NCI-H1694 treated with DMSO at 0.1 percent for 48 hours (cell line): ENCODE results near the gene SGK2.

Experiments
- DNase-seq: peaks from one replicate; lab custom pipeline; 2025; lab: John Stamatoyannopoulos, UW

The SGK2 gene

GRCh38 chr20:43536041-43536816 is 22.6 kb upstream of the SGK2 start:
- DNase-seq = no peak

GRCh38 chr20:43536817-43537440 is 21.9 kb upstream of the SGK2 start:
- DNase-seq = no peak

DNA sequence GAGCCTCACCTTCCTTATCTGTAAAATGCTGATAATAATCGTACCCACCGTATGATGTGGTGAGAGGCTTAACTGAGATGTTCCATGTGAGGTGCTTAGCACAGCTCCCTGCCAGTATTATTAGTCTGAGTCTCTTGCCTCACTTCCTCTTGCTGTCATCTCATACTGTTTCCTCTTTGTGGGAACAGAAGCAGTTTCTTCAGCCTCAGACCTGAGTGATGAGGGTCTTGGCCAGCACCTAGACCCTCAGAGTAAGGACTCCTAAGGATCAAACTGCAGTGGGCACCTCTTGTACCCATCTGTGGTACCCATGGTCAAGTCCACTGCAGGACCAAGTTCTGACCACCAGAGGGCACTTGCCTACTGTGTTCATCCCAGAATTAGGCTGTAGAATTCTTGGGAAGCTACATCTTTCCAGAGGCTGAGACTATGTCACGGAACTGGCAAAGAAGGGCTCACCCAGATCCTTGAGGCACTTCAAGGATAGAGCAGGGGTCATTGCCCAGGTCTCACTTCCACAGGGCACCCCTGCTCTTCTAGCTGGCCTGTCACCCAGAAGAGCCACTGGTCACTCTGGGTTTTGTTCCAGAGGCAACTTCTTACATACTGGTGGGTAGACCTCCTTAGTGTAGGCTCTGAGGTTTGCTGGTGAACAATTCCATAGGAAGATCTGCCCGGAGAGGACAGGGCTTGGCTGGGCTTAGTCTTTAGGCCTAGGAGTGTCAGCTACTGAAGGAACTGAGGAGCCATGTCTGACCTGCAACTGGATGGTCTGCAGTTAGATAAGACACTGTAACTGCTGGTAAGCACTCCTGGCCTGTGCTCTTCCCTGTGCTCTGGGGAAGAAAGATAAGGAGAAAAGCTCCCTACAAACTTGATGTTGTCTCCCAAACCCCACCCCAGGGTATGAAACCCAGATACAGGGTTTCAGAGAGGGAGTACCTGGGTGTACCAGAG is 20.6 kb upstream of the SGK2 start:
- no peak for DNase-seq

DNA sequence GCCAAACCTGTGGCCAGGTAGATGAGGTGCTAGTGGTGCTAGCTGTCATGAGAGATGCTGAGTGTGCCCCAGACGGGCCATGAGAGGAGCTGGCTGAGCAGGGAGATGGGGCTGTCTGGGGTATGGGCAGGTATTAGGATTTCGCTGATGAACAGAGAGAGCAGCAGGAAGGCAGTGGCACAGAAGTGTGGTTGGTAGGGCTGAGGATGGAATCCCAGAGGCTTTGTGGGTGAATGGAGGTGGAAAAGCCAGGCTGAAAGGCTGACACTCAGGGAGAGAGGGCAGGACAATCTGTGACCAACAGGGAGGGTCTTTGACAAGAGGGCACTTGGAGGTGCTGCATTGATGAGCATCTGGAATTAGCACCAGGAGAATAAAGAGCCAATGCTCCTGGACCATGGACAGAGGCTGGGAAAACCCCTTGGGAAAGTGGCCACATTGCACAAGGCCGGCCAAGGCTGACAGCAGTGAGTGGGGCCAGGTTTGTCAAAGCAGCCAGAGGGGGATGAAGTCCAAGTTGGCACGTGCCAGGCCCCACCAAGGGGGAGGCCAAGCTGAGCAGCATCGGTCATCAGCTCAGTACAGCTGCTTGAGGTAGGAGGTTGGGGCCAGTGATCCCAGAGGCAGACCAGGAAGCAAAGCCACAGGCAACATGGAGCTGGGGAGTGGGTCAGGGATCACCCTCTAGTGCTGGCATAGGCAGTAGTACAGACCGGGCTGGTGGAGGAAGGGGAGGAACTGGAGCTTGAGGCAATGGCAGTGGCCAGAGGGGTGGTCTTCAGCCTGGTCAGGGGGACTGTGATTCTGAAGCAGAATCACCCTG is 19.7 kb upstream of the SGK2 start:
- DNase-seq = no peak

GRCh38 chr20:43539975-43540672 is 18.7 kb upstream of the SGK2 start:
- no peak for DNase-seq

DNA sequence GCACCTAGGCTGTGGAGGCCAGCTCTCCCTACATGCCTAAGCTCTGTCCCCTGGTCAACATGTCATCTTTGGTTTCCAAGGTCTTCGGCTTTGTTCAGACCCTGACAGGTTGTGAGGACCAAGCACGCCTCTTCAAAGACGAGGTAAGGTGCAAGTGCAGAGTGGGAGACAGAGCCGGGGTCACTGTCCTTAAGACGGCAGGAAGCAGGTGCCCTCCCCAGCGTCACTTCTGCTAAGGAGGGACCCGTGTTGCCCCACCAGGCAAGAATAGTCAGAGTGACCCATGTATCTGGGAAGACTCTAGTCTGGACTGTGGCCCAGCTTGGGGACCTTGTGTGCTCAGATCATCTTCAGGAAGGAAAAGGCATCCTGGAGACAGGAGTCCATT is 18.2 kb upstream of the SGK2 start:
- no peak for DNase-seq

- no peak for DNase-seq
These were observed 17.6 kb upstream of the SGK2 start for GRCh38 chr20:43541214-43541613.

DNA sequence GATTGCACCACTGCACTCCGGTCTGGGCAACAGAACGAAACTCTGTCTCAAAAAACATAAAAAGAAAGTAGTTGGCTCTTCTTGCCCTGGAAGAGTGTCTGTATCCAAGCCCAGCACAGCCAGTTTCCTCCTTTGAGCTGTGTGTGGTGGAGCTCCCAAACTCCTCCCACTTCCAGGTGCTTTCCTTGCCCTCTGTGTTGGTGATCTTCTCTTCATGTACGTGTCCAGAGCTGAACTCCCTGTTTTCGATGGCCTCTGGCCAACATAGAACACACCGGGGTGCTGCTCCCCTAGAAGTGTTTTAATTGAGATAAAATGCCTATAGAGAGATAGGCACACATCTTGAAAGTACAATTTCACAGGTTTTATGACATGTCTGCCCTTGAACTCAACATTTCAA is 16.7 kb upstream of the SGK2 start:
- no peak for DNase-seq

GRCh38 chr20:43542674-43543073 is 16.2 kb upstream of the SGK2 start:
- DNase-seq = no peak

- DNase-seq = no peak
These were observed 15.7 kb upstream of the SGK2 start for GRCh38 chr20:43543138-43543537.

GRCh38 chr20:43544501-43544900 is 14.3 kb upstream of the SGK2 start:
- DNase-seq = no peak

GRCh38 chr20:43545837-43546578 is 12.8 kb upstream of the SGK2 start:
- DNase-seq = no peak

- no peak for DNase-seq
These were observed 10.4 kb upstream of the SGK2 start for GRCh38 chr20:43548273-43548880.

- DNase-seq = no peak
These were observed 9.3 kb upstream of the SGK2 start for GRCh38 chr20:43549416-43550065.

DNA sequence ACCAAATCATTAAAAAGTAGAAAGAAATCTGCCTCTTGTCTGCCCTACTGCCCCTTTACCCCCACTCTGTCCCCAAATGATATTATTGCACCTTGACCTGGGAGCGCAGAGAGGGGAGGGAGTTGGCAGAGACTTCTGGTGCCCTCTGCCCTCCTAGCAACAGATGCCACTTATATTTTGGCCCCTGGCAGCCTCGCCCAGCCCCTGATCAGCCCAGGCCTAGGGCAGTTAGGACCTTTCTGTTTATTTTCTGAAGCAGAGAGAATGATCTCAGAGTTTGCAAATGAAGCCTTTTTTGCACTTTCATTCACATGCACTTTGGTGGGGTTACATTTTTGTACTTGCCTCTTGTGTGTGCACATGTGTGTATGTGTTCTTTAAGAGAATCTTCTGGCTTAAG is 8.4 kb upstream of the SGK2 start:
- DNase-seq = no peak

DNA sequence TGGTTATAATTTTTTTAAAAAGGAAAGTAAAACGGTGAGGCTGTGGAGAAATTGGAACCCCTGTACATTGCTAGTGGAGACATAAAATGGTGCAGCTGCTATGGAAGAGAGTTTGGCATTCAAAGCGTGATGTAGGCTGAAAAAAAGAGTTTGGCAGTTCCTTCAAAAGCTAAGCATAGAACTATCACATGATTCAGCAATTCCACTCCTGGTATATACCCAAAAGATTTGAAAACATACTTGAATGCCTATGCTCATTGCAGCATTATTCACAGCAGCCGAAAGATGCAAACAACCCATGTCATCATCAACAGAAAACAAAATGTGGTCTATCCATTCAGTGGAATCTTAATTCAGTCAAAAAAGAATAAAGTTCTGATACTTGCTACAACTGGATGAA is 4.5 kb upstream of the SGK2 start:
- no peak for DNase-seq

GRCh38 chr20:43559147-43559987 is 540 bp downstream of the SGK2 start:
- no peak for DNase-seq

DNA sequence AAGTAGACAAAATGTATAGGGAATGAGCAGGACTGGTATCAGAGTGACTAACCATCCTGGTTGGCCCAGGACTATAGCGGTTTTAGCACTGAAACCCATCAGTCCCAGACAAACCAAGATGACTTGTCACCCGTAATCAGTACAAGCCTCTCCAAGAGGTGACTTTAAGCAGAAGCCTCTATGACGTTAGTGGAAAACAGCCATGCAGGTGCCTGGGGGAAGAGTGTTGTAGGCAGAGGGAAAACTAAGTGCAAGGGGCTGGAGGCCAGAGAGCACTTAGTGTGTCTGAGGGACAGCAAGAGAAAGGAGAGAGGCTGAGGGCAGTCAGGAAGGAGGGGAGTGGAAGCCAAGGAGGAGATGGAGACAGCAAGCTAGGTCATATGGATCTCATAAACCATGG is 2.1 kb downstream of the SGK2 start:
- no peak for DNase-seq

DNA sequence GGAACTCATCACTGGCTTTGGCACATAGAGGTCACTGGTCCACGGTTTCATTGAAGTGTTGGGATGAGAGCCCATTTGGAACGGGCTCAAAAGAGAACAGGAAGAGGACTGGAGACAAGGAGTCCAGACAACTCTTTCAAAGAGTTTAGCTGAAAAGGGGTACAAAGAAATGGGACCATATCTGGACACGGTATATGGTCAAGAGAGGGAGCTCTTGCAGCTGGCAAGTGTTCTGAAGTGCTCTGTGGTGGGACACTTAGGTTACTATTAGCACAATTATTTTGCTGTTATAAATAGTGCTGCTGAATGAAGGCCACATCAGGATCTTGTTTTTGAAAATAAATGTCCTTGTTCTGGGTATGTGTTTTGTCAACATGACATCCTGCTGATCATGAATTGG is 4.6 kb downstream of the SGK2 start:
- DNase-seq = no peak
